ENCODE measurements around the gene TBC1D9. TPM values are rescaled to one million over a fixed set of nuclear protein-coding genes. Genes with fewer than 3 reads are reported as not detected.

The TBC1D9 gene
- polyA plus RNA-seq, 1 of the 3 experiments (the other 2 are of a cell fraction) = 13.5 TPM

GRCh38 chr4:140681201-140681600, 75.0 kb downstream of the TBC1D9 start:
- Histone ChIP-seq H3K27ac (ENCODE audit: low read depth in 2 of 2, low read length in 1 of 2) (no peak overlapping the region), H3K79me2 (ENCODE audit: insufficient read depth) (0 out of 2 replicates have a peak, but pooled peaks cover 3% of the 10 kb centered on the region), H3K27me3 (ENCODE audit: insufficient read depth) (no peaks in the 10 kb centered on the region), H3K9me3 (no peaks in the 10 kb centered on the region), H3K4me3 (ENCODE audit: low read depth in 2 of 2, low read length in 1 of 2) (no peak overlapping the region), H3F3A (replicated peaks; ENCODE audit: insufficient read depth) (no peaks in the 10 kb centered on the region), H3K4me2 (no peak overlapping the region), H3K9me2 (no peaks in the 10 kb centered on the region), H4K20me1 (ENCODE audit: insufficient read depth) (no peaks in the 10 kb centered on the region), H3K36me3 (replicated peaks in 1 of 2; ENCODE audit: control insufficient read depth in 1 of 2, insufficient read depth in 2 of 2, low read length in 1 of 2) (peaks cover 40 to 47% of the 10 kb centered on the region in 2 experiments), H3K4me1 (ENCODE audit: control insufficient read depth in 1 of 2, insufficient read depth in 2 of 2, low read depth in 1 of 2, low read length in 1 of 2) (peaks cover 3 to 5% of the 10 kb centered on the region in 2 experiments; a peak in 2 of 4 replicates), H2AFZ (ENCODE audit: low read depth) (no peak overlapping the region), H3K9ac (no peak overlapping the region)
- DNase-seq = no peak
- TF ChIP-seq JUND (IDR thresholded peaks at IDR 0.05) (no peak), YY1 (IDR thresholded peaks at IDR 0.05; ENCODE audit: low read depth) (no peak), GABPA (IDR thresholded peaks at IDR 0.05; ENCODE audit: low read depth) (no peak), MXI1 (IDR thresholded peaks at IDR 0.05; ENCODE audit: low read depth, low read length) (no peak), NFIC (IDR thresholded peaks at IDR 0.05; ENCODE audit: borderline replicate concordance) (no peak), MEF2A (IDR thresholded peaks at IDR 0.05; ENCODE audit: borderline replicate concordance, low read depth) (no peak), TEAD4 (IDR thresholded peaks at IDR 0.05; ENCODE audit: borderline replicate concordance, insufficient read depth) (no peak), ZBTB33 (IDR thresholded peaks at IDR 0.05; ENCODE audit: borderline replicate concordance, low read depth) (no peak), TAF1 (IDR thresholded peaks at IDR 0.05; ENCODE audit: borderline replicate concordance, low read depth, low read length) (no peak), RAD21 (IDR thresholded peaks at IDR 0.05; ENCODE audit: low read length) (no peak), CHD2 (IDR thresholded peaks at IDR 0.05; ENCODE audit: low read length, partially characterized antibody) (no peak), REST (IDR thresholded peaks at IDR 0.05; ENCODE audit: low read depth, low read length) (no peak), FOXM1 (IDR thresholded peaks at IDR 0.05; ENCODE audit: low read depth) (no peak), FOSL2 (IDR thresholded peaks at IDR 0.05; ENCODE audit: borderline replicate concordance, low read depth) (no peak)
- TF ChIP-seq, protein P1, sequence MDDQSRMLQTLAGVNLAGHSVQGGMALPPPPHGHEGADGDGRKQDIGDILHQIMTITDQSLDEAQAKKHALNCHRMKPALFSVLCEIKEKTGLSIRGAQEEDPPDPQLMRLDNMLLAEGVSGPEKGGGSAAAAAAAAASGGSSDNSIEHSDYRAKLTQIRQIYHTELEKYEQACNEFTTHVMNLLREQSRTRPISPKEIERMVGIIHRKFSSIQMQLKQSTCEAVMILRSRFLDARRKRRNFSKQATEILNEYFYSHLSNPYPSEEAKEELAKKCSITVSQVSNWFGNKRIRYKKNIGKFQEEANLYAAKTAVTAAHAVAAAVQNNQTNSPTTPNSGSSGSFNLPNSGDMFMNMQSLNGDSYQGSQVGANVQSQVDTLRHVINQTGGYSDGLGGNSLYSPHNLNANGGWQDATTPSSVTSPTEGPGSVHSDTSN (IDR thresholded peaks at IDR 0.05) = no peak
- TF ChIP-seq, protein P2, sequence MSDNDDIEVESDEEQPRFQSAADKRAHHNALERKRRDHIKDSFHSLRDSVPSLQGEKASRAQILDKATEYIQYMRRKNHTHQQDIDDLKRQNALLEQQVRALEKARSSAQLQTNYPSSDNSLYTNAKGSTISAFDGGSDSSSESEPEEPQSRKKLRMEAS (IDR thresholded peaks at IDR 0.05; ENCODE audit: low read depth) = no peak
- WGBS (ENCODE audit: low lambda C conversion rate) = 96% methylated on average over 3 of the region's 3 CpGs
- ChIA-PET POLR2A (no interaction called here), CTCF (no interaction called here)

Data from SK-N-SH (cell line).